Breast epithelium (tissue), 4 donors: ENCODE measurements around the gene MARF1. TPM values are rescaled to one million over a fixed set of nuclear protein-coding genes. Genes with fewer than 3 reads are reported as not detected.
"Not testable (repeated sequence)": the region's sequence is repeated elsewhere in the genome, so short reads cannot be mapped to it uniquely, and the experiment has no call there.

ENCODE experiments used
- DNase-seq, 2 donors: peaks; one replicate each; pipeline ENCODE4 v3.0.0-alpha.2; 2019; ENCODE audit warnings: low spot score in 2 of 2
- H3K27ac ChIP-seq, 2 donors: fragments of 200-600 bp; sonication (generic) in 1 of 2; one replicate each; pipeline ENCODE4 v1.5.1; 2016 to 2019; ENCODE audit warnings: mild to moderate bottlenecking in 1 of 2
- H3K27me3 ChIP-seq, 2 donors: fragments of 200-600 bp; sonication (generic) in 1 of 2; one replicate each; pipeline versions ENCODE4 v1.5.1 to v1.6.0; 2017 to 2019; ENCODE audit warnings: control low read depth in 1 of 2, mild to moderate bottlenecking in 1 of 2
- H3K36me3 ChIP-seq: fragments of 200-600 bp; one replicate; pipeline ENCODE4 v1.5.1; 2019
- H3K4me1 ChIP-seq, 2 donors: fragments of 200-600 bp; sonication (generic); one replicate each; pipeline ENCODE4 v1.5.1; 2016 to 2019; ENCODE audit warnings: control low read depth in 1 of 2
- H3K4me3 ChIP-seq, 3 donors: fragments of 200-600 bp; sonication (generic); 1 replicate in 2 of 3; 2 replicates in 1 of 3; pipeline ENCODE4 v1.5.1; 2016 to 2019; ENCODE audit warnings: mild to moderate bottlenecking in 3 of 3, moderate library complexity in 2 of 3
- H3K9me3 ChIP-seq, 2 donors: fragments of 200-600 bp; sonication (generic) in 1 of 2; one replicate each; pipeline ENCODE4 v1.5.1; 2016 to 2019; ENCODE audit warnings: control low read depth in 1 of 2
- CTCF ChIP-seq, 3 donors: fragments of 450-650 bp; IDR thresholded peaks; one replicate each; pipeline ENCODE4 v1.5.1; 2016 to 2017; ENCODE audit warnings: antibody characterized with exemption in 3 of 3, mild to moderate bottlenecking in 3 of 3, moderate library complexity in 3 of 3
- POLR2A ChIP-seq: fragments of 450-650 bp; IDR thresholded peaks from one replicate; pipeline ENCODE4 v1.6.1; 2016; ENCODE audit warnings: antibody characterized with exemption, mild to moderate bottlenecking, moderate library complexity
- POLR2AphosphoS5 ChIP-seq, 3 donors: sonication (generic); formaldehyde crosslinking; IDR thresholded peaks; one replicate each; pipeline ENCODE4 v1.6.1; 2017; ENCODE audit warnings: antibody characterized with exemption in 3 of 3
- intact Hi-C: fragments of 100-400 bp; cut with DNase I; formaldehyde crosslinking; loops from one replicate; pipeline ENCODE4 v1.15.1; 2023; ENCODE audit warnings: low total_unique reads
- total RNA-seq, 3 donors: library from RNA; depleted of rRNA; stranded (reverse); fragments of >200 nt; gene quantifications; one replicate each; pipeline ENCODE4 v1.1.0, GENCODE V29; 2016

The MARF1 gene
- total RNA-seq, 3 donors from 2014 or later = 42.9 to 49.3 (median 47.5) TPM

- intact Hi-C loops = no loop called here
Observed at GRCh38 chr16:15652293-15653001, 9.5 kb upstream of the MARF1 start.

GRCh38 chr16:15650698-15651171, 7.8 kb upstream of the MARF1 start:
- H3K9me3 ChIP-seq = no peaks in the 10 kb centered on the region
- H3K27me3 ChIP-seq = no peaks in the 10 kb centered on the region
- peaks cover 0 to 3% of the 10 kb centered on the region in 2 donors for H3K4me1 ChIP-seq
- peak overlapping the region; percentile 92 to 96 for H3K27ac ChIP-seq
- no peaks in the 10 kb centered on the region for H3K36me3 ChIP-seq
- no peak for DNase-seq
- TF ChIP-seq CTCF (IDR thresholded peaks at IDR 0.05) = no peak
- no peak for TF ChIP-seq POLR2A
- no peak for TF ChIP-seq POLR2AphosphoS5 (IDR thresholded peaks at IDR 0.05)
- intact Hi-C loops = no loop called here
- peak overlapping the region; percentile 73 to 94 (median 80) for H3K4me3 ChIP-seq

More at GRCh38 chr16:15652293-15653001, 9.5 kb upstream of the MARF1 start:
- H3K27me3 ChIP-seq = no peaks in the 10 kb centered on the region
- no peaks in the 10 kb centered on the region for H3K9me3 ChIP-seq
- H3K36me3 ChIP-seq = no peaks in the 10 kb centered on the region
- H3K4me3 ChIP-seq = no peak overlapping the region
- no peak for DNase-seq
- no peak for TF ChIP-seq CTCF (IDR thresholded peaks at IDR 0.05)
- no peak for TF ChIP-seq POLR2AphosphoS5 (IDR thresholded peaks at IDR 0.05)
- no peak for TF ChIP-seq POLR2A
- peaks cover 0 to 3% of the 10 kb centered on the region in 2 donors for H3K4me1 ChIP-seq
- no peak overlapping the region for H3K27ac ChIP-seq

GRCh38 chr16:15650019-15650697, 7.2 kb upstream of the MARF1 start, which contains the start of gene NDE1:
NDE1 (plus strand) TSS chr16:15650245; CDS start chr16:15664779, 14,534 bp downstream.
- DNase-seq = peak; percentile 88 to 94
- H3K36me3 ChIP-seq = no peaks in the 10 kb centered on the region
- intact Hi-C loops = no loop called here
- peak within 1 kb of the TSS; percentile 92 to 96 for H3K27ac ChIP-seq
- peak within 1 kb of the TSS; percentile 73 to 94 (median 80) for H3K4me3 ChIP-seq
- H3K9me3 ChIP-seq = no peaks in the 10 kb centered on the region
- H3K4me1 ChIP-seq = peaks cover 0 to 3% of the 10 kb centered on the region in 2 donors
- peak in 1 of 3 donors; percentile 7 for TF ChIP-seq CTCF (IDR thresholded peaks at IDR 0.05)
- peak; percentile 25 for TF ChIP-seq POLR2A
- peak in 2 of 3 donors; percentile 21 to 41 for TF ChIP-seq POLR2AphosphoS5 (IDR thresholded peaks at IDR 0.05)
- no peaks in the 10 kb centered on the region for H3K27me3 ChIP-seq

GRCh38 chr16:15649727-15650018, 6.7 kb upstream of the MARF1 start:
- peak overlapping the region; percentile 92 to 96 for H3K27ac ChIP-seq
- intact Hi-C loops = no loop called here
- DNase-seq = no peak

GRCh38 chr16:15649311-15649710, 6.4 kb upstream of the MARF1 start:
- Histone ChIP-seq H3K4me3 (peak overlapping the region; percentile 73 to 94 (median 80)), H3K27ac (peak overlapping the region; percentile 92 to 96)
- H3K9me3 ChIP-seq, H3K4me1 ChIP-seq, H3K27me3 ChIP-seq, H3K36me3 ChIP-seq, DNase-seq, intact Hi-C loops: not testable (repeated sequence)

More at GRCh38 chr16:15649727-15650018, 6.7 kb upstream of the MARF1 start:
- TF ChIP-seq POLR2A = no peak
- TF ChIP-seq POLR2AphosphoS5 (IDR thresholded peaks at IDR 0.05) = no peak
- no peak for TF ChIP-seq CTCF (IDR thresholded peaks at IDR 0.05)
- no peaks in the 10 kb centered on the region for H3K9me3 ChIP-seq
- peaks cover 0 to 3% of the 10 kb centered on the region in 2 donors for H3K4me1 ChIP-seq
- no peaks in the 10 kb centered on the region for H3K36me3 ChIP-seq
- H3K4me3 ChIP-seq = peak overlapping the region; percentile 73 to 94 (median 80)
- H3K27me3 ChIP-seq = no peaks in the 10 kb centered on the region
